ENCODE data around the gene BEGAIN.

The BEGAIN gene

DNA sequence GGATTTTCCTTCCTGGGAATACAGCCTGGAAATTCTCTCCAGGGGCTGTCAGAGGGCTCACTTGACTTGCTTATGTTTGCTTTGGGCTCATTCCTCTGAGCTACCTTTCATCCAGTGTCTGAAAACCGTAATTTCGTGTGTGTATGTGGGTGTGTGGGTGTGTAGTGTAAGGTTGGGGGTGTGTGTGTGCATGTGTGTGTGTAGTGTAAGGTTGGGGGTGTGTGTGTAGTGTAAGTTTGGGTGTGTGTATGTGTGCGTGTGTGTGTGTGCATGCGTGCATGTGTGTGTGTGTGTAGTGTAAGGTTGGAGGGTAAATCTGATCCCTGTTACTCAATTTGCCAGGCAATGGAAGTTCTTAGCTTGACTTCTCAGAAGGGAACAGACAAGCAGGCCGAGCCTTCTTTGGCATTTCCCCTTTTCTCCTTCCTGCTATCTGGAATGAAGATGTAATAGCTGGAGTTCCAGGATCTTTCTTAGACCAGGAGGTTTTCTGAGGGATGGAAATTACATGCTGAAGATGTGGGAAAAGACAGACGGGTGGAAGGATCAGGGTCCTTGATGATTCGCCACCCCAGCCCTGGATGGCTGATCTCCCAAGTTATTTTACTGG is 15.5 kb upstream of the BEGAIN start:
- no peak overlapping the region for H3K9ac ChIP-seq
- H3K9me3 ChIP-seq, result peaks cover 27% of the 10 kb centered on the region
- no peak overlapping the region for H3K27ac ChIP-seq
- no peak for TF ChIP-seq Cebpa-rat (IDR thresholded peaks at IDR 0.05)
- H3K4me1 ChIP-seq, result no peaks in the 10 kb centered on the region; the same call in 1 of the 2 replicates
- no peaks in the 10 kb centered on the region for H3K36me3 ChIP-seq
- H3K4me3 ChIP-seq, result no peak overlapping the region
- H3K27me3 ChIP-seq, result no peaks in the 10 kb centered on the region
- no peaks in the 10 kb centered on the region for H4K20me1 ChIP-seq
- no peak overlapping the region for H3K4me2 ChIP-seq

DNA sequence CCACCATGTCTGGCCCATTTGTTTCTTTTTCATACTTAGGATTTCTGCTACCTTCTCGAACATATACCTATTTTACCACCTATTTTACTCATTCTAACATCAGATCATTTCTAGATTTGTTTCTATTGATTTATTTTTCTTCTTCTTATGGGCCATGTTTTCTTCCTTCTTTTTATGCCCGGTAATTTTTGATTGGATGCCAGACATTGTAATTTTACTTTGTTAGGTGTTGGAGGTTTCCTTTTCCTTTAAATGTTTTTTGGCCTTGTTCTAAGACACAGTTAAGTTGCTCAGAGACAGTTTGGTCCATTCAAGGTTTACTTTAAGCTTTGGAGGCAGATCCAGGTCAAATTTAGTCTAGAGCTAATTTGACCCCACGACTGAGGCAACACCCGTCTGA is 14.7 kb upstream of the BEGAIN start:
- TF ChIP-seq Cebpa-rat (IDR thresholded peaks at IDR 0.05), result no peak
- peaks cover 27% of the 10 kb centered on the region for H3K9me3 ChIP-seq
- no peaks in the 10 kb centered on the region for H4K20me1 ChIP-seq
- H3K4me3 ChIP-seq, result no peak overlapping the region
- no peak overlapping the region for H3K4me2 ChIP-seq
- H3K27ac ChIP-seq, result no peak overlapping the region
- H3K36me3 ChIP-seq, result no peaks in the 10 kb centered on the region
- no peaks in the 10 kb centered on the region; the same call in 1 of the 2 replicates for H3K4me1 ChIP-seq
- H3K9ac ChIP-seq, result no peak overlapping the region
- no peaks in the 10 kb centered on the region for H3K27me3 ChIP-seq

GRCh38 chr14:100601064-100601463 is 13.8 kb upstream of the BEGAIN start:
- peaks cover 27% of the 10 kb centered on the region for H3K9me3 ChIP-seq
- H3K27me3 ChIP-seq, result no peaks in the 10 kb centered on the region
- no peak overlapping the region for H3K4me2 ChIP-seq
- H3K27ac ChIP-seq, result no peak overlapping the region
- no peaks in the 10 kb centered on the region for H3K36me3 ChIP-seq
- no peak overlapping the region for H3K9ac ChIP-seq
- no peaks in the 10 kb centered on the region; the same call in 1 of the 2 replicates for H3K4me1 ChIP-seq
- no peaks in the 10 kb centered on the region for H4K20me1 ChIP-seq
- no peak overlapping the region for H3K4me3 ChIP-seq
- TF ChIP-seq Cebpa-rat (IDR thresholded peaks at IDR 0.05), result no peak

DNA sequence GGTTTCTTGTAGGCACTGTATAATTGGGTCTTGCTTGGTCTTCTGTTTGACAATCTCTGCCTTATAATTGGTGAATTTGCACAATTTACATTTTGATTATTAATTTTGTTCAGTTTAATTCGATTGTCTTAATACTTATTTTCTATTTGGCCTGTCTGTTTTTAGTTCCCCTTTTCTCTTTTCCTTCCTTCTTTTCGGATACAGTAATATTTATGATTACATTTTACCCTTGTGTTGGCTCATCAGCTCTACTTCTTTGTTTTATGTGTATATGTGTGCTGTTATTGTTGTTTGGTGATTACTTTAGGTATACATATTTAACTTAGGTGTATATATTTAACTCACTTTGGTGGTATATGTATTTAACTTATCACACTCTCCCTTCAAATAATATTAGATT is 12.8 kb upstream of the BEGAIN start:
- Histone ChIP-seq H3K4me2 (no peak overlapping the region), H3K4me1 (no peaks in the 10 kb centered on the region; the same call in 1 of the 2 replicates), H3K36me3 (no peaks in the 10 kb centered on the region), H4K20me1 (no peaks in the 10 kb centered on the region), H3K9ac (no peak overlapping the region), H3K9me3 (peaks cover 27% of the 10 kb centered on the region), H3K27me3 (no peaks in the 10 kb centered on the region), H3K27ac (no peak overlapping the region), H3K4me3 (no peak overlapping the region)
- no peak for TF ChIP-seq Cebpa-rat (IDR thresholded peaks at IDR 0.05)

GRCh38 chr14:100594625-100594951 is 7.4 kb upstream of the BEGAIN start:
- no peaks in the 10 kb centered on the region for H3K9me3 ChIP-seq
- no peak overlapping the region for H3K4me3 ChIP-seq
- H3K9ac ChIP-seq, result no peak overlapping the region
- no peak overlapping the region for H3K4me2 ChIP-seq
- no peaks in the 10 kb centered on the region for H3K36me3 ChIP-seq
- peaks cover 8% of the 10 kb centered on the region for H3K4me1 ChIP-seq
- no peaks in the 10 kb centered on the region for H3K27me3 ChIP-seq
- no peak for TF ChIP-seq Cebpa-rat (IDR thresholded peaks at IDR 0.05)
- no peaks in the 10 kb centered on the region for H4K20me1 ChIP-seq
- no peak overlapping the region for H3K27ac ChIP-seq

- TF ChIP-seq Cebpa-rat (IDR thresholded peaks at IDR 0.05), result no peak
- no peak overlapping the region for H3K27ac ChIP-seq
- no peaks in the 10 kb centered on the region for H3K36me3 ChIP-seq
- H3K4me2 ChIP-seq, result no peak overlapping the region
- no peaks in the 10 kb centered on the region for H4K20me1 ChIP-seq
- no peaks in the 10 kb centered on the region for H3K9me3 ChIP-seq
- no peak overlapping the region for H3K9ac ChIP-seq
- no peak overlapping the region for H3K4me3 ChIP-seq
- peaks cover 14% of the 10 kb centered on the region for H3K4me1 ChIP-seq
- no peaks in the 10 kb centered on the region for H3K27me3 ChIP-seq
These were observed 6.8 kb upstream of the BEGAIN start for GRCh38 chr14:100593751-100594624.

- Histone ChIP-seq H3K9me3 (no peaks in the 10 kb centered on the region), H3K27me3 (peaks cover 1% of the 10 kb centered on the region; the same call in 1 of the 2 replicates), H3K4me1 (peaks cover 24% of the 10 kb centered on the region), H4K20me1 (peaks cover 10% of the 10 kb centered on the region; the same call in 1 of the 2 replicates), H3K27ac (no peak overlapping the region), H3K9ac (no peak overlapping the region), H3K4me2 (no peak overlapping the region), H3K36me3 (no peaks in the 10 kb centered on the region), H3K4me3 (no peak overlapping the region)
- no peak for TF ChIP-seq Cebpa-rat (IDR thresholded peaks at IDR 0.05)
These were observed 5.8 kb upstream of the BEGAIN start for GRCh38 chr14:100592972-100593371.

DNA sequence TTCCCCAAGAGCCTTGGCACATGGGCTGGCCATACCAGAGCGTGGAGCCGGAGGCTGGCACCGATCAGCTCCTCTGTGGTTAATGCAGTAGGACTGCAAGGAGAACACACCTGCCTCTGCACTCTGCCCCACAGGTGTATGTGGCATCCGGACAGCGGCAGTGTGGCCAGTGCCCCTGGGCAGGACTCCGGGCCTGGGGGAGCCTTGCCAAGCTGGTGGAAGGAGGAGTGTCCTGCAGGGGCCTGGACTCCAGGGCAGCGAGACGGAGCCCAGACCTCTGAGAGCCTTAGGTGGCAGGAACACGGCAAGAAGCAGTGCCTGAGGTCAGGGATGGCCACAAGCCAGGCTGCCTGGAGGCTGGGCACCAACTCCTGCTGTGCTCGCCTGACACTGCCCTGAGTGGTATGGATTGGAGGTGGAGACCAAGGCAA is 5.3 kb upstream of the BEGAIN start:
- TF ChIP-seq Cebpa-rat (IDR thresholded peaks at IDR 0.05), result no peak
- H3K4me2 ChIP-seq, result no peak overlapping the region
- no peak overlapping the region for H3K9ac ChIP-seq
- no peak overlapping the region for H3K27ac ChIP-seq
- peaks cover 6% of the 10 kb centered on the region; the same call in 1 of the 2 replicates for H3K27me3 ChIP-seq
- H3K9me3 ChIP-seq, result no peaks in the 10 kb centered on the region
- no peak overlapping the region for H3K4me3 ChIP-seq
- peaks cover 29% of the 10 kb centered on the region for H3K4me1 ChIP-seq
- H3K36me3 ChIP-seq, result no peaks in the 10 kb centered on the region
- H4K20me1 ChIP-seq, result peaks cover 13% of the 10 kb centered on the region; the same call in 1 of the 2 replicates

DNA sequence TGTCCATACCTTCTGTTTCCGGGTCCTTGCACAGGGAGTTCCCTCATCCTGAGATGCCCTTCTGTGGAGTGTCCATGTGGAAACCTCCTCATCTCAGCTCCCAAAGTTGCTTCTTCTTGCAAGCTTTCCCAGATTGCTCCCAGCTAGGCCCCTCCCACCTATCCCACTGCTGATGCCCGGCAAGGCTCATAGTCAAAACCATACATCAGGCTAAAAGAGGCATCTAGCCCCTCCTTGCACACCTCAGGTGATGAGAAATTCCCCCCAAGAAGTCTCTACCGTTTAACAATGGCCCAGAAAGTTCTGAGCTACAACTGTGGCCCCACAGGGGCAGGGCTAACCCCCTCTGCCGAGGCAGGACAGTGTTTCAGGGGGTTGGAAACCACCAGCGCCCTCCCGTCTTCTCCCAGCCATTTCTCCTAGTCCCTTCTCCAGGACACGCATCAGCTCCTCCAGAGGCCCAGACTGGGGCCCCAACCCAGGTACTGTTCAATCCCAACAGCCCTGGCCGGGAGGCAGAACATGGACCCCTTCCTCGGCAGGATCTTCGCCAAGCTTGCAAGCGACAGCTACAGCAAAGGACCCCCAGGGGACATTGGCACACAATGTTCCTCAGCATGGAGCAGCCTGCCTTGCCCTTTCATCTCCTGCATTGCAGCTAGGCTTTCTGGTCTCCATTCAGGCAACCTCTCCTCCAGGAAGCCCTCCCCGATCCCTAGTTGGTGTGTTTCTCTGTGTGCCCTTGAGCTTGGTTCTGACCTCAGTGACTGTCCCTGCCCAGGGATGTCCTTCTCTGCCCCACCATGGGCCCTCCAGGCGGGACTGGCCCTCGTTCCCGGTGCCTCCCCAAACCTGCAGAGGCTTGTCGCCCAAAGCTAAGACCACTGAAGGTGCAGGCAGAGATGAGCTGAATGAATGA is 4.5 kb upstream of the BEGAIN start:
- Histone ChIP-seq H3K4me1 (peaks cover 30% of the 10 kb centered on the region), H3K27me3 (peaks cover 10% of the 10 kb centered on the region; the same call in 1 of the 2 replicates), H3K9me3 (no peaks in the 10 kb centered on the region), H3K4me3 (no peak overlapping the region), H3K9ac (no peak overlapping the region), H4K20me1 (peaks cover 13% of the 10 kb centered on the region; the same call in 1 of the 2 replicates), H3K36me3 (no peaks in the 10 kb centered on the region), H3K4me2 (no peak overlapping the region), H3K27ac (no peak overlapping the region)
- no peak for TF ChIP-seq Cebpa-rat (IDR thresholded peaks at IDR 0.05)

Data from BLaER1 (cell line).